Psoas muscle (tissue), 8 donors: ENCODE results near the gene SPRED1. TPM values are rescaled to one million over a fixed set of nuclear protein-coding genes. Genes with fewer than 3 reads are reported as not detected.

Experiments used
- ATAC-seq, 4 donors: fragments of 200-7000 bp; cut with Tn5 transposase; one replicate each; pipeline ENCODE4 v1.9.1; 2020; ENCODE audit warnings: moderate library complexity in 3 of 4, mild to moderate bottlenecking in 2 of 4
- DNase-seq, 2 donors: peaks; one replicate each; pipeline ENCODE4 v3.0.0-alpha.2; 2020
- H3K27ac ChIP-seq: fragments of 200-600 bp; one replicate; pipeline ENCODE4 v1.8.0; 2022
- H3K27me3 ChIP-seq, 3 donors: fragments of 200-600 bp in 1 of 3; one replicate each; pipeline versions ENCODE4 v1.6.1 to v1.8.0; 2013 to 2022; ENCODE audit warnings: low read length in 2 of 3, mild to moderate bottlenecking in 2 of 3, moderate library complexity in 1 of 3; ENCODE audit not compliant: insufficient read depth in 3 of 3
- H3K36me3 ChIP-seq, 2 donors: fragments of 200-600 bp in 1 of 2; one replicate each; pipeline versions ENCODE4 v1.6.1 to v1.8.0; 2013 to 2022; ENCODE audit warnings: low read depth in 1 of 2, mild to moderate bottlenecking in 1 of 2, moderate library complexity in 1 of 2; ENCODE audit not compliant: insufficient read depth in 1 of 2
- H3K4me1 ChIP-seq: fragments of 200-600 bp; one replicate; pipeline ENCODE4 v1.8.0; 2022
- H3K4me3 ChIP-seq: fragments of 200-600 bp; one replicate; pipeline ENCODE4 v1.8.0; 2022; ENCODE audit warnings: mild to moderate bottlenecking
- H3K9me3 ChIP-seq: fragments of 200-600 bp; one replicate; pipeline ENCODE4 v1.8.0; 2022
- CTCF ChIP-seq: fragments of 200-600 bp; IDR thresholded peaks from one replicate; pipeline ENCODE4 v1.8.0; 2022; ENCODE audit warnings: antibody characterized with exemption
- WGBS, 3 donors: extraction: QIAGEN DNeasy Blood & Tissue Kit; methylation state at CpG; one replicate each; pipeline versions ENCODE4 v1.1.6 to v1.1.7; 2013; 5-methylcytosine and 5-hydroxymethylcytosine counted together
- intact Hi-C, 2 donors: fragments of 100-400 bp; cut with DNase I; formaldehyde crosslinking; loops; one replicate each; pipeline versions ENCODE4 v1.11.0 to v1.14.2; 2022
- polyA plus RNA-seq, 3 donors: library from polyadenylated mRNA; stranded (reverse); fragments of 200-250 nt; gene quantifications; one replicate each; pipeline ENCODE4 v1.2.3, GENCODE V29; 2013
- total RNA-seq, 4 donors: library from RNA; stranded (reverse); fragmentation: NEBNext Ultra II Directional in 2 of 4; extraction: Animal tissue kit (Norgen Biotek cat#: 25700) in 2 of 4; gene quantifications; one replicate each; pipeline versions ENCODE4 v1.2.1 to v1.2.4, GENCODE V29; 2021 to 2023
- donor health status: healthy with polysubstance abuse.
- donor health status: DM: no; HTN: no; CAD: no; lungs with moderate emphysema.
- donor health status: Bipolar disorder and iron deficiency.
- donor health status: healthy.
- donor health status: DM: yes; HTN: yes; CAD: no.
- donor health status: DM: no; HTN: no; CAD: no.
- donor health status: DM: no; HTN: no; CAD: no.
- donor health status: DM: yes; HTN: yes; CAD: no.

The SPRED1 gene
- total and polyA plus RNA-seq, 7 donors: 0.98 to 7.1 (median 4.2) TPM

GRCh38 chr15:38208779-38209178, 43.9 kb upstream of the SPRED1 start:
- H3K4me1 ChIP-seq: no peaks in the 10 kb centered on the region
- DNase-seq: no peak
- no peak for ATAC-seq

GRCh38 chr15:38211249-38211648, 41.4 kb upstream of the SPRED1 start:
- no peak for TF ChIP-seq CTCF
- H3K4me1 ChIP-seq: no peaks in the 10 kb centered on the region

More at GRCh38 chr15:38208779-38209178, 43.9 kb upstream of the SPRED1 start:
- intact Hi-C loops: no loop called here
- H3K9me3 ChIP-seq: no peaks in the 10 kb centered on the region
- H3K27ac ChIP-seq: no peak overlapping the region
- 95 to 99% (median 96%) methylated on average over 2 of the region's 2 CpGs for WGBS, 3 donors
- H3K4me3 ChIP-seq: no peak overlapping the region
- TF ChIP-seq CTCF: no peak
- H3K27me3 ChIP-seq: peaks cover 0 to 2% (median 1%) of the 10 kb centered on the region in 3 donors
- no peaks in the 10 kb centered on the region for H3K36me3 ChIP-seq

GRCh38 chr15:38211811-38212210, 40.8 kb upstream of the SPRED1 start:
- no peaks in the 10 kb centered on the region for H3K9me3 ChIP-seq
- H3K27me3 ChIP-seq: no peaks in the 10 kb centered on the region
- H3K27ac ChIP-seq: no peak overlapping the region
- DNase-seq (no peak), ATAC-seq (no peak)
- no peaks in the 10 kb centered on the region for H3K4me1 ChIP-seq
- 89 to 93% (median 91%) methylated on average over 4 of the region's 4 CpGs for WGBS, 3 donors
- intact Hi-C loops: no loop called here
- no peaks in the 10 kb centered on the region for H3K36me3 ChIP-seq
- no peak overlapping the region for H3K4me3 ChIP-seq
- TF ChIP-seq CTCF: no peak

More at GRCh38 chr15:38211249-38211648, 41.4 kb upstream of the SPRED1 start:
- Histone ChIP-seq H3K36me3 (no peaks in the 10 kb centered on the region), H3K27ac (no peak overlapping the region), H3K4me3 (no peak overlapping the region), H3K27me3 (no peaks in the 10 kb centered on the region), H3K9me3 (no peaks in the 10 kb centered on the region)
- DNase-seq (no peak), ATAC-seq (no peak)
- intact Hi-C loops: no loop called here

GRCh38 chr15:38212729-38213351, 39.8 kb upstream of the SPRED1 start:
- Histone ChIP-seq H3K27me3 (no peaks in the 10 kb centered on the region), H3K9me3 (no peaks in the 10 kb centered on the region), H3K4me3 (no peak overlapping the region), H3K27ac (no peak overlapping the region), H3K4me1 (no peaks in the 10 kb centered on the region), H3K36me3 (no peaks in the 10 kb centered on the region)
- 73 to 77% (median 74%) methylated on average over 3 of the region's 3 CpGs for WGBS, 3 donors
- no peak for DNase-seq
- TF ChIP-seq CTCF: no peak
- intact Hi-C loops: no loop called here
- no peak for ATAC-seq

GRCh38 chr15:38213356-38213755, 39.3 kb upstream of the SPRED1 start:
- Histone ChIP-seq H3K27me3 (no peaks in the 10 kb centered on the region), H3K4me3 (no peak overlapping the region), H3K36me3 (no peaks in the 10 kb centered on the region), H3K9me3 (no peaks in the 10 kb centered on the region), H3K27ac (no peak overlapping the region), H3K4me1 (no peaks in the 10 kb centered on the region)
- DNase-seq (no peak), ATAC-seq (no peak)
- 89 to 98% (median 94%) methylated on average over 2 of the region's 2 CpGs for WGBS, 3 donors
- TF ChIP-seq CTCF: no peak
- intact Hi-C loops: no loop called here
